ENCODE results near the gene GPR152. TPM values are rescaled to one million over a fixed set of nuclear protein-coding genes. Genes with fewer than 3 reads are reported as not detected.

The GPR152 gene
- total RNA-seq, 4 donors from 2014 or later = not detected

DNA sequence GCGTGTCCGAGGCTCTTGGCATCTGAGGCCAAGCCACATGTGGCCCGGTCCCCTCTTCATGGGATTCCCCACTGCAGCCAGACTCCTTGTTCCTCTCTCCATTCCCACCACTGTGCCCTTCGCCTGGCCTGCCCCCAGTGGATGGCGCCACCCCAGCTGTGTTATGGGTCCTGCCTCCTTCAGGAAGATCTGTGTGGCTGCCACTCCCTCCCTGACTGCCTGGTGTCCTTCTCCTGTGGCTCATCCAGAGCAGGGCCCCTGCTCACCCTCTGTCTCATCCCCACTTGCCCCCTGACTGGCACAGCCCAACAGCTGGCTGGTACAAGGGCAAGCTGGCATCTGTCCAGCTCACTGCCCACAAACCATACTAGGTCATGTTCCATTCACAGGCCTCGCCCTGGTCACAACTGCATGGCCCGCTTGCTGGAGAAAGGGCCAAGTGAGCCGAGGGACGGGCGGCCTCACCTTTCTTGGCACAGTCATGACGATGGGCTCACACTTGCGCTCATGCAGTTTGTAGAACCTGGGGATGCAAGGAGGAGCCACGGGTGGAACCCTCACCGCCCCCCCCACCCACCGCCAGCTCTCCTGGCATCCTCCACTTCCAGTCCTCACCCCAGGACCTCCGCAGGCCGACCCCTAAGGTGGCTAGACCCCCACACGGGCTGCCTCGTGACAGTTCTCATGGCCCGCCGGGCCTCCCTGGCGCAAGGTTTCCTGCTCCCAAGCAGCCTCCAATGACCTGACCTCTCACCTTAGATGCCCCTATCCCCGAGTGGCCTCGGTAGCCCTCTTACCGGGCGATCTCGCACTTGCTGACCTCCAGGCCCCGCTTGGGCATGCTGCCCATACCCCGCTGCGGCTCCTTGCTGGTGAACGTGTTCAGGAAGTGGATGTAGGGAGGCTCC is 13.0 kb downstream of the GPR152 start:
- intact Hi-C loops (cut with DNase I; ENCODE audit: low total_unique reads) = no loop called here
- no peak for DNase-seq (ENCODE audit: low spot score in 2 of 2)
- H3K4me3 ChIP-seq (ENCODE audit: low read depth, poor library complexity, severe bottlenecking) = no peak overlapping the region
- WGBS, 2 donors = 62 to 70% methylated on average over 31 of the region's 31 CpGs
- no peak for TF ChIP-seq POLR2A (IDR thresholded peaks at IDR 0.05)
- TF ChIP-seq, protein P1, sequence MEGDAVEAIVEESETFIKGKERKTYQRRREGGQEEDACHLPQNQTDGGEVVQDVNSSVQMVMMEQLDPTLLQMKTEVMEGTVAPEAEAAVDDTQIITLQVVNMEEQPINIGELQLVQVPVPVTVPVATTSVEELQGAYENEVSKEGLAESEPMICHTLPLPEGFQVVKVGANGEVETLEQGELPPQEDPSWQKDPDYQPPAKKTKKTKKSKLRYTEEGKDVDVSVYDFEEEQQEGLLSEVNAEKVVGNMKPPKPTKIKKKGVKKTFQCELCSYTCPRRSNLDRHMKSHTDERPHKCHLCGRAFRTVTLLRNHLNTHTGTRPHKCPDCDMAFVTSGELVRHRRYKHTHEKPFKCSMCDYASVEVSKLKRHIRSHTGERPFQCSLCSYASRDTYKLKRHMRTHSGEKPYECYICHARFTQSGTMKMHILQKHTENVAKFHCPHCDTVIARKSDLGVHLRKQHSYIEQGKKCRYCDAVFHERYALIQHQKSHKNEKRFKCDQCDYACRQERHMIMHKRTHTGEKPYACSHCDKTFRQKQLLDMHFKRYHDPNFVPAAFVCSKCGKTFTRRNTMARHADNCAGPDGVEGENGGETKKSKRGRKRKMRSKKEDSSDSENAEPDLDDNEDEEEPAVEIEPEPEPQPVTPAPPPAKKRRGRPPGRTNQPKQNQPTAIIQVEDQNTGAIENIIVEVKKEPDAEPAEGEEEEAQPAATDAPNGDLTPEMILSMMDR (IDR thresholded peaks at IDR 0.05) = no peak

DNA sequence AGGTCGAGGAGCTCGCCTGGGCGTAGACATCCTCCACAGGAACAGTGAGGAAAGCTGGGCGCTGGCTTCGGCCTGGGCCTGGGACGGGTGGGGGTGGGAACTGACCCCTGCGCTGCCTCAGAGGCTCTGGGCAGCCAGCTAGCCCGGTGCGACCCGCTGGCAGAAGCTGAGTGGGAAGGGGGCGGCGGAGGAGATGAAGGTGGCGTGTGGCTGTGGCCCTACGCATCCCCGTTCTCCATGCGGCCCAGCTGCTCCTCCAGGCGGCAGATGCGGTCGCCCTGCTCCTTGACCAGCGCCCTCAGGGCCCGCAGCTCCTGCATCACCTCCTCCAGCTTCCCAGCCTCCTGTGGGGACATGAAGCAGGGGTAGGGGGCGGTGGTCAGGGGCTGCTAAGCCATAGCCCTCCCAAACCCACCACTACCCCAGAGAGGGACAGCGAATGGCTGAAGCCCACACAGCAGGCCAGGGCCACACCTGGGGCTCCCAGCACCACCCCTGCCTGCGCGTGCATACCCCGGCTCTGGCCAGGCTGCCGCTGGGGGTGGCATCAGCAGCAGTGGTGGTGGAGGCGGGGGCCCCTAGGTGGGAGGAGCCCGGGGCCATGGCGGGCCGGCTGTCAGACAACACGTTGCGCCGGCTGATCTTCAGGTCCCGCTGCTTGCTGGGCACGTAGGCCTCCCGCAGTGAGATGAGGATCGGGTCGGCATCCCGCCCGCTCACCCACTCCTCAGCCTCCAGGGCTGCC is 14.2 kb downstream of the GPR152 start:
- peak in 1 of 2 donors; percentile 87 for DNase-seq (ENCODE audit: low spot score in 2 of 2)
- intact Hi-C loops (cut with DNase I; ENCODE audit: low total_unique reads) = no loop called here
- no peak overlapping the region for H3K4me3 ChIP-seq (ENCODE audit: low read depth, poor library complexity, severe bottlenecking)
- TF ChIP-seq POLR2A (IDR thresholded peaks at IDR 0.05) = no peak
- TF ChIP-seq, protein P1 (IDR thresholded peaks at IDR 0.05) = no peak
- WGBS, 2 donors = 76 to 85% methylated on average over 29 to 32 of the region's 41 CpGs

DNA sequence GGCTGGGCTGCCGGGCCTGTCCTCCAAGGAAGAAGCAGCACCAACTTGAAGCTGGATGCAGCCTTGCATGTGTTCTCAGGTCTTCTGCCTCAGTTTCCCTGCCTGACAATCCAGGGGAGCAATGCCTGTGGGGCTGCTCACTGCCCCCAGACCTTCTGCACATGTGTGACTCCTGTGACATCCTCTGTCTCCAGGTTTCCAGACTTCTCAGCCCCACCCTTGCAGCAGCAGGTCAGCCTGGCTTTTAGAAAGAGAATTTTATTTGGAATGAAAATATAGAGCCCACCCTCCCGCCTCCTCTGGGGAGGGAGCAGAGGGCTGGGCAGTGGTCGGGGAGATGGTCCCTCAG is 14.7 kb downstream of the GPR152 start:
- H3K4me3 ChIP-seq (ENCODE audit: low read depth, poor library complexity, severe bottlenecking) = no peak overlapping the region
- intact Hi-C loops (cut with DNase I; ENCODE audit: low total_unique reads) = no loop called here
- TF ChIP-seq, protein P1 (IDR thresholded peaks at IDR 0.05) = no peak
- TF ChIP-seq POLR2A (IDR thresholded peaks at IDR 0.05) = no peak
- WGBS, 2 donors = 65 to 67% methylated on average over 3 of the region's 3 CpGs
- DNase-seq (ENCODE audit: low spot score in 2 of 2) = no peak

DNA sequence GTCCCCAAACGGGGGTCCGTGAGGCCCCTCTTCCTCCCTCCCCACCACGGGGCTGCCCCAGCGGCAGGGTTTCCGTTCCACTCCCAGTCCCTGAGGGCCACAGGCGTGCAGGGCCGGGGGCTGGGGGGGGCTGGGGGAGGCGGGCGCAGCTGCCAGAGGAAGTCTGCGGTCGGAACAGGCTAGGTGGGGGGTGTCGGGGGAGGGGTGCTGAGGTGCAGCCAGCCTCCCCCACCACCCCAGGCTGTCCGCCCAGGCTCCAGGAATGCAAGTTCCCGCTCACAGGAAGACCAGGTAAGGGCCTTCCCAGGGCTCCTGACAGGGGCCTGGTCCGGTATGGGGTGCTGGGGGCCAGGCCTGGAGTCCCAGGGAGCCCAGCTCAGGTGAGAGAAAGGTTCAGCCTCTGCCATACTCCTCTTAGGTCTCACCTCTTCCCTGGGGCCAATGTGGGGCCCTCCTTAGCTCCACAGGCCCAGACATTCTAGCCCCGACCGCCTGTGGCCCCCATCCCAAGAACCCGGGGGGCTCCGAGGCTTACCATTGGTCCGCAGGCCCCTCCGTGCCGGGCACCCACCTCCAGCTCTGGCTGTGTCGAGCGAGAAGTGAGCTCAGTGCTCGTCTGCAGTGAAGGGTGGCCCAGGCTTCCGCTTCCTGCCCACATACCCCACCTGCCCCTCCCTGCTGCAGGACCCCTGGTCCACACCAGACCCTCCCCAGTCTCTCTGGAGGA is 15.3 kb downstream of the GPR152 start, which contains the start of gene PTPRCAP:
Gene PTPRCAP, minus strand, starts transcription at position 601 of the 727 bp plus-strand sequence. Its CDS starts 63 bp downstream, at position 538.
- DNase-seq (ENCODE audit: low spot score in 2 of 2) = peak in 1 of 2 donors; percentile 89
- no peak within 1 kb of the TSS for H3K4me3 ChIP-seq (ENCODE audit: low read depth, poor library complexity, severe bottlenecking)
- intact Hi-C loops (cut with DNase I; ENCODE audit: low total_unique reads) = no loop called here
- no peak for TF ChIP-seq POLR2A (IDR thresholded peaks at IDR 0.05)
- TF ChIP-seq, protein P1 (IDR thresholded peaks at IDR 0.05) = no peak
- 61 to 67% methylated on average over 16 to 21 of the region's 26 CpGs for whole genome bisulfite sequencing, 2 donors

DNA sequence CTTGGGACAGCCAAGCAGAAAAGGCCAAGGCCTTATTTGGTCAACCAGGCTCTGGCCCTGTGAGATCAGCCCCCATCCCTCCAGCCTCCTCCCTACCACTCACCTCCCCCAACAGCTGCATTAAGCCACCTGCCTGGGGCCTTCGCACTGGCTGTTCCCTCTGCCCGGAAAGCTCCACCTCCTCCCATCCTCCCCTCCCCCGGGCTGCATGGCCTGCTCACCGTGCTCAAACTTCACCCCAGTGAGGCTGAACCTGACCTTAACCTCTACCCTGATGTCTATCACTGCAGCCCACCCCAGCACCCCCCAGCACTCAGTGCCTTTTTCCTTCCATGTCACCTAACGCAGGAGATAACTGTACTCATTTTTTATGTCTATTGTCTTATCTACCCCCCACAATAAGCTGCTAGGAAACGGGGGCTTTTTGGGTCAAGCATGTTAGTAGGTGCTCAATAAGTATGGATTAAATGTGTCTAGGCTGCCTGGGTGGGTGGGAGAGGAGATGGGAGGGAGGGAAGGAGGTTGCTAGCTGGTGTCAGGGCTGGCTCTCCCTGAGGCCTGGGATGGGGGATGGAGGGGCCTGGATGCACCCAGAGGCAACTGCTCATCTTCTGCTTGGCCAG is 16.0 kb downstream of the GPR152 start:
- no peak for DNase-seq (ENCODE audit: low spot score in 2 of 2)
- intact Hi-C loops (cut with DNase I; ENCODE audit: low total_unique reads) = no loop called here
- no peak overlapping the region for H3K4me3 ChIP-seq (ENCODE audit: low read depth, poor library complexity, severe bottlenecking)
- WGBS, 2 donors = 42 to 47% methylated on average over 6 of the region's 6 CpGs
- TF ChIP-seq, protein P1 (IDR thresholded peaks at IDR 0.05) = no peak
- no peak for TF ChIP-seq POLR2A (IDR thresholded peaks at IDR 0.05)
